HG03457 (cell line): ENCODE results near the gene THOC6.
"Not testable (repeated sequence)": the region's sequence is repeated elsewhere in the genome, so short reads cannot be mapped to it uniquely, and the experiment has no call there.

Source experiments
- ATAC-seq: cut with Tn5 transposase; IDR thresholded peaks from one replicate; pipeline ENCODE4 v1.9.1; 2021; ENCODE audit warnings: moderate number of reproducible peaks; ENCODE audit not compliant: unreplicated experiment

The THOC6 gene

GRCh38 chr16:3052571-3053329, 28.9 kb downstream of the THOC6 start:
- not testable (repeated sequence) for ATAC-seq

DNA sequence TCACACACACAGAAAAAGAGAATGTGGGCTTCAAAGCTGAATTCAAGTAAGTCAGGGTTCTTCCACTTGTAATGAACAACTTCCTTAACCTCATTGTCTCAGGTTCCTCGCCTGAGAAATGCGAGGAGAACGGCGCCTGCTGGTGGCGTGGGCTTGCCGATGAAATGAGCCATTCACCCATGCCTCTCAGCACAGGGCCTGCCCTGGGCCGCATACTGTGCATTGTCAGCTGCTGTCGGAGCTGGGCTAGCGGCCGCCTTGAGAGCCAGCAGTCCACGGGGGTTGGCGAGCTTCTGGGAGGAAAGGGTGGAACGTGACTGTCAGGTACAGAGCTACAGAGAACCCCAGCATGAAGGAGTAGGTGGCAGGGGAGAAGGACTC, 29.5 kb downstream of the THOC6 start:
- ATAC-seq = not testable (repeated sequence)

GRCh38 chr16:3054965-3055733, 31.3 kb downstream of the THOC6 start:
- no peak for ATAC-seq

GRCh38 chr16:3055734-3056115, 31.9 kb downstream of the THOC6 start:
- ATAC-seq = not testable (repeated sequence)

DNA sequence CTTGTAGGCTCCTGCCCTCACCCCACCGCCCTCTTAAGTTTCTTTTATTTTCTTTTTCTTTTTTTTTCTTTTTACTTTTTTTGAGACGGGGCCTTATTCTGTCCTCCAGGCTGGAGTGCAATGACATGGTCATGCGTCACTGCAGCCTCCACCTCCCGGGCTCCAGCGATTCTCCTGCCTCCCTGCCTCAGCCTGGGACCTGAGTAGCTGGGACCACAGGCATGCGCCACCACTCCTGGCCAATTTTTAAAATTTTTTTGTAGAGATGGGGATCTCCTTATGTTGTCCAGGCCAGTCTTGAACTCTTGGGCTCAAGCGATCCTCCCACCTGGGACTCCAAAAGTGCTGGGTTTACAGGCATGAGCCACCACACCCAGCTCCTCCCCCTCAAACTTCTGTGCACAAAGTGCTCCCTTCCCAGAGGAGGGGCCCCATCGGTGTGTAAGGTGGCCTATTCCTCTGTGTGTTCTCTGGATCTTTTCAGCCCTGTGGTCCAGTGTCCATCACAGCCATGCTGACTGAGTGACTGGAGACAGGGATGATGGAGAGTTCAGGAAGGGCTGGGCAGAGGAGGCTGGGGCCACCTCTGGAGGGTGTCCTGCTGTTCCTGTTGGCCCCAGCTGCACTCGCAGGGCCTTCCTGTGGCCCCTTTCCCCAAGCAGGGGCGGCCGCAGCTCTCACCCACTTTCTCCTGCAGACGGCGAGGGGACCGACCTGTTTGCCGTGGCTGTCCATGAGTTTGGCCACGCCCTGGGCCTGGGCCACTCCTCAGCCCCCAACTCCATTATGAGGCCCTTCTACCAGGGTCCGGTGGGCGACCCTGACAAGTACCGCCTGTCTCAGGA, 32.7 kb downstream of the THOC6 start:
- ATAC-seq = no peak

DNA sequence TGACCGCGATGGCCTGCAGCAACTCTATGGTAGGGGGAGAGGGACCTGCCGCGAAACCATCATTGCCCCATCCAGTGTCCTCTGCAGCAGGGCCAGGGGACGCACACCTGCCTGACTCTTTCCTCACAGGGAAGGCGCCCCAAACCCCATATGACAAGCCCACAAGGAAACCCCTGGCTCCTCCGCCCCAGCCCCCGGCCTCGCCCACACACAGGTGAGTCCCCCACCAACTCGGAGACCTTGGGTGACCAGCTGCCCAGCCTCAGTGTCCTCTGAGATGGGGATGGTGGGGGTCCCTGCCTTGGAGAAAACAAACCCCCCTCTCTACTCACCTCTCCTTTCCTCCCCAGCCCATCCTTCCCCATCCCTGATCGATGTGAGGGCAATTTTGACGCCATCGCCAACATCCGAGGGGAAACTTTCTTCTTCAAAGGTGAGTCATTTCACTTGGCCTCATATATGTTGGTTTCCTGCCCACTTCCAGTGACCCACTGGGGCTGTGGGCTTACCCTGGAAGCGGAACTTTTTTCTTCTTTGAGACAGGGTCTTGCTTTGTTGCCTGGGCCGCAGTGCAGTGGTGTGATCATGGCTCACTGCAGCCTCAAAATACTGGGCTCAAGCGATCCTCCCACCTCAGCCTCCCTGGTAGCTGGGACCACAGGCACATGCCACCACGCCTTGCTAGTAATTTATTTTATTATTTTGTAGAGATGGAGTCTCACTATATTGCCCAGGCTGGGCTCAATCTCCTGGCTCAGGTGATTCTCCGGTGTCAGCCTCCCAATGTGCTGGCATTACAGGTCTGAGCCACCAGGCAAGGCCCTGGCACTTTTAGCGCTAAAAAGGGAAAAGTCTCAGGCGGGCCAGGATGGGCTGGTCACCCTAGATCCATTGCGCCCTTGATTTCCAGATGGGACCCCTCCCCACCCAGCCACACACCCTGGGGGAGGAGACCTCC, 33.6 kb downstream of the THOC6 start:
- no peak for ATAC-seq

- no peak for ATAC-seq
Measured at GRCh38 chr16:3058139-3059030, 34.5 kb downstream of the THOC6 start.

DNA sequence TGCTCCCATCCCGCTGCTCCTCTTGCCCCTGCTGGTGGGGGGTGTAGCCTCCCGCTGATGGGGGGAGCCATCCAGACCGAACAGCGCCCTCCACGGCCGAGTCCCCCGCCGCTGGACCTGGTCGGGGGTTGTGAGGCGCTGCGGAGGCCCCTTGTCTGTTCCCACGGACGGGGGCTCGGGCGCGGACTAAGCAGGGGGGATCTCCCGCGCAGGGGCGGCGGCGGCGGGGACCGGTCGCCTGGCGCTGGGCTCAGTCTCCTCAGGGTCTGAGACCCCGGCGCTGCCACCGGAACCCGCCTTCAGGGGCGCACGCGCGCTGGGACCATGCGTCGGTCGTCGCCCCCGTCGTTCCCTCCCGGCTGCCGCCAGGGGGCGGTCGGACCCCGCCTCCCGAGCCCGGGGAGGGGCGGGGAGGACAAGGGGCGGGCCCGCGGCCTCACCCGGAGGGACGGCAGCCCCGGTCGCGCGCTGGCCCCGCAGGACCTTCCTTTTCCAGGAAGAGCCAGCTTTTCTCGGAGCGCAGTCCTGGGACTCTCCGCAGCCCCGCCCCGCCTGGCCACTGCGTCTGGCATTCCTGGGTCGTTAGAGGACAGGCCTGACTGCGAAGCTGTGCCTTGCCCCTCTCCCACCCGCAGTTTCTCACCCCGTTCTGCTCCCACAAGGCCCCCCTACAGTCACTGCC, 35.3 kb downstream of the THOC6 start:
- ATAC-seq = peak; percentile 56

- no peak for ATAC-seq
Measured at GRCh38 chr16:3059723-3060242, 35.9 kb downstream of the THOC6 start.

- ATAC-seq = no peak
Measured at GRCh38 chr16:3060339-3061127, 36.7 kb downstream of the THOC6 start.

- no peak for ATAC-seq
Measured at GRCh38 chr16:3062553-3062952, 38.7 kb downstream of the THOC6 start.

- no peak for ATAC-seq
Measured at GRCh38 chr16:3063625-3064386, 40.0 kb downstream of the THOC6 start.

- no peak for ATAC-seq
Measured at GRCh38 chr16:3065069-3065741, 41.4 kb downstream of the THOC6 start, which contains the start of gene IL32. TSS of gene IL32 (plus strand) at chr16:3065640. CDS start at chr16:3065812, 172 bp downstream.

DNA sequence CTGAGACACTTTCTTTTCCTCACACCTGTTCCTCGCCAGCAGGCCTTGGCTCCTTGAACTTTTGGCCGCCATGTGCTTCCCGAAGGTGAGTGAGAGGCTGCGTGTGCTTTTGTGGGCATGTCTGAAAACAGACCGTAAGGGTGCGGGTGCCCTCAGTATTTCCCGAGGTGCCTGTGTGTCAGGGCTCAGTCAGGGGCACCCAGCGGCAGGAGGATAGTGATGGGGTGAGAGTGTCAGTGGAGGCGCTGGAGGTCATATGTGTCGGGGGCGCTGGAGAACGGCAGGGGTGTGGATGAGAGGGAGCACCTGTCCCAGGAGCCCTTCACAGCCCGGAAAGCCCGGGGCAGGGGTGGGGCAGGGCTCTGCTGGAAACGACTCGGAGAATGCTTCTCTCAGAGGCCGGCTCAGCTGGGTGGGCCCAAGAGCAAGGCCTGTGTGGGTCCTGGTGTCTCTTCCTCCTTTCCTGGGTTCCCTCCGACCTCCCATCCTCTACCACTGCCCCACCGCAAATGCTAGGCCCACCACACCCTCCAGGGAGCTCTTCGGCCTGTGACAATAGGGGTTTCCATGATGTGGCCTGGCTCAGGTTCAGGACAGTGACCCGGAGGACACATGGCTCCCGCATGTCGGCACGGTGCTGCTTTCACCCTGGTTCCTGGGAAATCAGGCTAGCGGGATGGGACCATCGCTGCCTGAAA, 42.1 kb downstream of the THOC6 start:
- ATAC-seq = no peak

DNA sequence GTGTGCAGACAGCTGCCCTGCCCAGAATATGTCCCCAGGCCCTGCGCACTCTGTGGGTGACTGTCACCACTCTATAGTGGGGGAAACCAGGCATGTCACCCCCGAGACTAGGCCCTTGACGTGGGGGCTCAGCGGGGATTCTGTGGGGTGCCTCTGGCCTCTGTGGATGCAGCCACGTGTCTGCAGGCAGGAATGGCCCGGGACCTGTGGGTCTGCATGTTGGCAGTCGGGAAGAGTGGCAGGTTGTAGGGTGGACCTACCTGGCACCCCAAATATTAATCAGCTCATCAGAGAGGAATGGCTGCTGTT, 42.6 kb downstream of the THOC6 start:
- no peak for ATAC-seq

DNA sequence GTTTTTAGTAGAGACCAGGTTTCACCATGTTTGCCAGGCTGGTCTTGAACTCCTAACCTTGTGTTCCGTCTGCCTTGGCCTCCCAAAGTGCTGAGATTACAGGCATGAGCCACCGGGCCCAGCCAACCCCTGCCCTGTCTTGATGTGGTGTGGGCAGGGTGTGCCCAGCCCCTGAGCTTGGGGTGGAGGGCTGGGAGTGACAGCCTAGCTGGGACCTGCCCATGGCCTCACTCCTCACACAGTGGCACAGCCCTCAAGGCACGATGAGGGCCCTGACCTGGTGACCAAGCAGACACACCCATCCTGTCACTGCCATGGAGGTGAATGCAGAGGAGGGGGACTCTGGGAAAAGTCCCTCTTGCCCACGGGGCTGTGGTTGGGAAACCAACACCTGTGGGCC, 44.7 kb downstream of the THOC6 start:
- ATAC-seq = no peak
